Psoas muscle (tissue), 8 donors: Measurements from ENCODE around the gene CACNA1S. TPM values are rescaled to one million over a fixed set of nuclear protein-coding genes. Genes with fewer than 3 reads are reported as not detected.

Experiments used
- ATAC-seq, 4 donors: fragments of 200-7000 bp; cut with Tn5 transposase; one replicate each; pipeline ENCODE4 v1.9.1; 2020; ENCODE audit warnings: moderate library complexity in 3 of 4, mild to moderate bottlenecking in 2 of 4
- DNase-seq, 2 donors: peaks; one replicate each; pipeline ENCODE4 v3.0.0-alpha.2; 2020
- H3K27ac ChIP-seq: fragments of 200-600 bp; one replicate; pipeline ENCODE4 v1.8.0; 2022
- H3K27me3 ChIP-seq, 3 donors: fragments of 200-600 bp in 1 of 3; one replicate each; pipeline versions ENCODE4 v1.6.1 to v1.8.0; 2013 to 2022; ENCODE audit warnings: low read length in 2 of 3, mild to moderate bottlenecking in 2 of 3, moderate library complexity in 1 of 3; ENCODE audit not compliant: insufficient read depth in 3 of 3
- H3K36me3 ChIP-seq, 2 donors: fragments of 200-600 bp in 1 of 2; one replicate each; pipeline versions ENCODE4 v1.6.1 to v1.8.0; 2013 to 2022; ENCODE audit warnings: low read depth in 1 of 2, mild to moderate bottlenecking in 1 of 2, moderate library complexity in 1 of 2; ENCODE audit not compliant: insufficient read depth in 1 of 2
- H3K4me1 ChIP-seq: fragments of 200-600 bp; one replicate; pipeline ENCODE4 v1.8.0; 2022
- H3K4me3 ChIP-seq: fragments of 200-600 bp; one replicate; pipeline ENCODE4 v1.8.0; 2022; ENCODE audit warnings: mild to moderate bottlenecking
- H3K9me3 ChIP-seq: fragments of 200-600 bp; one replicate; pipeline ENCODE4 v1.8.0; 2022
- WGBS, 3 donors: extraction: QIAGEN DNeasy Blood & Tissue Kit; methylation state at CpG; one replicate each; pipeline versions ENCODE4 v1.1.6 to v1.1.7; 2013; 5-methylcytosine and 5-hydroxymethylcytosine counted together
- intact Hi-C, 2 donors: fragments of 100-400 bp; cut with DNase I; formaldehyde crosslinking; loops; one replicate each; pipeline versions ENCODE4 v1.11.0 to v1.14.2; 2022
- polyA plus RNA-seq, 3 donors: library from polyadenylated mRNA; stranded (reverse); fragments of 200-250 nt; gene quantifications; one replicate each; pipeline ENCODE4 v1.2.3, GENCODE V29; 2013
- total RNA-seq, 4 donors: library from RNA; stranded (reverse); fragmentation: NEBNext Ultra II Directional in 2 of 4; extraction: Animal tissue kit (Norgen Biotek cat#: 25700) in 2 of 4; gene quantifications; one replicate each; pipeline versions ENCODE4 v1.2.1 to v1.2.4, GENCODE V29; 2021 to 2023
- TF ChIP-seq, protein P1 (sequence below): fragments of 200-600 bp; IDR thresholded peaks from one replicate; pipeline ENCODE4 v1.8.0; 2022; ENCODE audit warnings: antibody characterized with exemption
- donor health status: healthy with polysubstance abuse.
- donor health status: DM: no; HTN: no; CAD: no; lungs with moderate emphysema.
- donor health status: Bipolar disorder and iron deficiency.
- donor health status: healthy.
- donor health status: DM: yes; HTN: yes; CAD: no.
- donor health status: DM: no; HTN: no; CAD: no.
- donor health status: DM: no; HTN: no; CAD: no.
- donor health status: DM: yes; HTN: yes; CAD: no.

The CACNA1S gene
- total and polyA plus RNA-seq, 7 donors = 11.9 to 269 (median 56.3) TPM

DNA sequence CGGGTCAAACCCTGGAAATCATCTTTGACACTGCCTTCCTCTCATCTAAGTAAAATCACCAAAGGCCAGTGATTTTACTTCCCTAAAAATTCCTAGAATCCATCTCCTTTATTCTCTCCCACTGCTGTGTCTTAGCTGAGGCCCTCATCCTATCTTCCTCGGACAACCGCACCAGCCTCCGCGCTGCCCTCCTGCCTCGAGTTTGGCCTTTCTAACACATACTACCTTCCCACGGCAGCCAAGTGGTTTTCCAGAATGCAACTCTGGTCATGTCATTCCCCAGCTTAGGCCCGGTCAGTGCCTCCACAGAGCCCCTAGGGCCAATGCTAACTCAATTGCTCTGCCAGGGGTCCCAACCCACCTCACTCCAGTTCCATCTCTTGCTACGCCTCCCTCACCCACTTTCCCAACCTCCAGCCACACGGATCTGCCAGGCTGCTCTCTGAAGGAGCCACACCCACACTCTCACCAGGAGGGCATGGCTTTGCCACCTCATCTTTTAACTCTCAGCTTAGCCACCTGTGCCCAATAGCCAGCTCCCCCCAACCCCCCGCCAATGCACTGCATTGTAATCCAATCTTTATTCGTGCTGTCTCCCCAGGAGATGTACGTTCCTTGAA is 35.3 kb upstream of the CACNA1S start:
- no peak overlapping the region for H3K4me3 ChIP-seq
- intact Hi-C loops = loop anchor here (2.0 to 5.0 kb wide), 2 partner anchors 75 kb away; no protein-coding TSS in a partner anchor
- H3K4me1 ChIP-seq = peaks cover 11% of the 10 kb centered on the region
- DNase-seq = no peak
- ATAC-seq = no peak
- peaks cover 0 to 96% of the 10 kb centered on the region in 2 donors for H3K36me3 ChIP-seq
- 92% methylated on average over 12 to 13 of the region's 13 CpGs for WGBS, 3 donors
- TF ChIP-seq, protein P1, sequence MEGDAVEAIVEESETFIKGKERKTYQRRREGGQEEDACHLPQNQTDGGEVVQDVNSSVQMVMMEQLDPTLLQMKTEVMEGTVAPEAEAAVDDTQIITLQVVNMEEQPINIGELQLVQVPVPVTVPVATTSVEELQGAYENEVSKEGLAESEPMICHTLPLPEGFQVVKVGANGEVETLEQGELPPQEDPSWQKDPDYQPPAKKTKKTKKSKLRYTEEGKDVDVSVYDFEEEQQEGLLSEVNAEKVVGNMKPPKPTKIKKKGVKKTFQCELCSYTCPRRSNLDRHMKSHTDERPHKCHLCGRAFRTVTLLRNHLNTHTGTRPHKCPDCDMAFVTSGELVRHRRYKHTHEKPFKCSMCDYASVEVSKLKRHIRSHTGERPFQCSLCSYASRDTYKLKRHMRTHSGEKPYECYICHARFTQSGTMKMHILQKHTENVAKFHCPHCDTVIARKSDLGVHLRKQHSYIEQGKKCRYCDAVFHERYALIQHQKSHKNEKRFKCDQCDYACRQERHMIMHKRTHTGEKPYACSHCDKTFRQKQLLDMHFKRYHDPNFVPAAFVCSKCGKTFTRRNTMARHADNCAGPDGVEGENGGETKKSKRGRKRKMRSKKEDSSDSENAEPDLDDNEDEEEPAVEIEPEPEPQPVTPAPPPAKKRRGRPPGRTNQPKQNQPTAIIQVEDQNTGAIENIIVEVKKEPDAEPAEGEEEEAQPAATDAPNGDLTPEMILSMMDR = no peak
- H3K27ac ChIP-seq = no peak overlapping the region
- H3K27me3 ChIP-seq = no peaks in the 10 kb centered on the region
- no peaks in the 10 kb centered on the region for H3K9me3 ChIP-seq

DNA sequence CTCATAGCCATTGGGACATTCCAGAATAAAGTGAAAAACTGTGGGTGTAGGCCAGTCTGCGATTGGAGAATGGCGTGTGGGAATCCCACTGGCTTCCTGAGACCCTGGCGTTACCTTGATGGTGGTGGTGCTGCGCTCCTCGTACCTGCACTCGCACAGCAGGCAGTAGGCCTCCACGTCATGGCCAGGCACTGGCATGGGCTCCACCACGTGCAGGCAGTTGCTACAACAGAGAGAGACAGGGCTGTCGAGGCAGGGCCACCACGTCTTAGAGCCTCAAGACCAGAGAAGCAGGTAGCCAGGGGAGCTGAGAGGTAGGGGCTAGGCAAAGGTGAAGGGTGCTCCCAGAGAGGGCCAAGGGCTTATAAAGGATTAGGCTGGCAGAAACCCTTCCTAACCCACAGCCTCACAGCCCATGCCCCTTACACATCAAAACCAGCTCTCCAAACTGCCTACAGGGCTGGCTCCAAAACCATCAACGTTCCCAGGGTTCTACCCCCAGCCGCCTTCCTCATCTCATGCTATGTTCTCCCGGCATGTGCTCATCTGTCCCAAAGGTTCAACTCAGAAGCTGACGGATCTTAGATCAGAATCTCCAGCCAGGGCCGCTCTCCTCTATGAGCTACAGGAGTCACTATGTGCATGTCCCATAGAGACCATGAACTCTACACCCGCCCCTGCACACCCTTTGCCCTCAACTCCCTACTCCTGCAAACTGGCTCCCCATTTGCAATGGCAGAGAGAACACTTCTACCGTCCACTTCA is 34.6 kb upstream of the CACNA1S start:
- no peaks in the 10 kb centered on the region for H3K9me3 ChIP-seq
- 88 to 93% (median 90%) methylated on average over 17 of the region's 17 CpGs for WGBS, 3 donors
- H3K27me3 ChIP-seq = no peaks in the 10 kb centered on the region
- H3K36me3 ChIP-seq = peaks cover 1 to 100% of the 10 kb centered on the region in 2 donors
- no peak for ATAC-seq
- no peak overlapping the region for H3K4me3 ChIP-seq
- peaks cover 7% of the 10 kb centered on the region for H3K4me1 ChIP-seq
- intact Hi-C loops = loop anchor here in 1 of 2 donors (5.0 kb wide), 1 partner anchor 75 kb away; no protein-coding TSS in a partner anchor
- DNase-seq = no peak
- no peak overlapping the region for H3K27ac ChIP-seq
- TF ChIP-seq, protein P1 = no peak

DNA sequence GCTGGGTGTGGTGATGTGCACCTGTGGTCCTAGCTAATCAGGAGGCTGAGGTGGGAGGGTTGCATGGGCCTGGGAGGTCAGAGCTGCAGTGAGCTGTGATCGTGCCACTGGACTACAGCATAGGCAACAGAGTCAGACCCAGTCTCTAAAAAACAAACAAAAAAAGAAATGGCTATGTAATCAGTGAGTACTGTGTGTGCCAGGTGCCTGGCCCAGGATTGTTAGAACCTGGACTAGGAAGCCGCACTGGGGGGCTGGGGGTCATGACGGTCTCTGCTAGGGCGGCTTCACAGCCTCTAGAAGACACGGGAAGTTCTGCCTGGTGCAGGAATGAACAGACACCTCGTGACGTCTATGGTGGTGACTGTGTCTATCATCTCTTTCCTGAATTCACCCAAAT is 33.6 kb upstream of the CACNA1S start:
- intact Hi-C loops = loop anchor here in 1 of 2 donors (5.0 kb wide), 1 partner anchor 76 kb away; no protein-coding TSS in a partner anchor
- peaks cover 2 to 100% of the 10 kb centered on the region in 2 donors for H3K36me3 ChIP-seq
- no peak for DNase-seq
- TF ChIP-seq, protein P1 = no peak
- peaks cover 7% of the 10 kb centered on the region for H3K4me1 ChIP-seq
- no peak overlapping the region for H3K27ac ChIP-seq
- 90 to 97% (median 95%) methylated on average over 7 of the region's 7 CpGs for WGBS, 3 donors
- H3K27me3 ChIP-seq = no peaks in the 10 kb centered on the region
- ATAC-seq = no peak
- H3K4me3 ChIP-seq = no peak overlapping the region
- no peaks in the 10 kb centered on the region for H3K9me3 ChIP-seq

DNA sequence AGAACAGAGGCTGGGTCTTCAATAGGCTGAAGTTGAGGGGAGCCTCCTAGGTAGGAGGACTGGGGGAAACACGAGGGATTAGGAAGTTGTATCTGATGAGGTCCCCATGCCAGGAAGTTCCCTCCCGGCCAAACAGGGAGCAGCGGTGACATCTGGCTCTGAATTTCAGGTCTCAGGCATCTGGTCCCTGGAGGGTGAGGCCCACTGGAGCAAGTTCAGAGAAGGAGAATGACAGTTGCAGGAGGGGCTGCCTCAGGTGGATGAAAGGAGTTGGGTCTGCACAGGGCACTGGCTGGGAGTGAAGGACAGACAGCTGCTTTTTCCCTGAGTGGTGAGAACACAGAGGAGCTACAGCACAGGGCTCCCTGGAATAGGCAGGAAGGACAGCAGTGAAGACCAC is 32.9 kb upstream of the CACNA1S start:
- TF ChIP-seq, protein P1 = no peak

More for the DNA sequence above, 32.9 kb upstream of the CACNA1S start:
- no peaks in the 10 kb centered on the region for H3K27me3 ChIP-seq
- H3K27ac ChIP-seq = no peak overlapping the region
- peaks cover 2 to 100% of the 10 kb centered on the region in 2 donors for H3K36me3 ChIP-seq
- DNase-seq (no peak), ATAC-seq (no peak)
- no peaks in the 10 kb centered on the region for H3K9me3 ChIP-seq
- intact Hi-C loops = loop anchor here in 1 of 2 donors (5.0 kb wide), 1 partner anchor 77 kb away; no protein-coding TSS in a partner anchor
- 69 to 84% (median 77%) methylated on average over 3 of the region's 3 CpGs for whole genome bisulfite sequencing, 3 donors
- H3K4me1 ChIP-seq = peaks cover 7% of the 10 kb centered on the region
- no peak overlapping the region for H3K4me3 ChIP-seq
